Liver (tissue), 9 donors: Measurements from ENCODE around the gene NECAB2. TPM values are rescaled to one million over a fixed set of nuclear protein-coding genes. Genes with fewer than 3 reads are reported as not detected.

Source experiments
- DNase-seq: peaks from one replicate; pipeline ENCODE4 v3.0.0-alpha.2; 2017; ENCODE audit warnings: low spot score
- H3K27ac ChIP-seq, 2 donors: one replicate each; pipeline ENCODE4 v1.7.0; 2013; ENCODE audit warnings: inconsistent platforms in 2 of 2, low read length in 2 of 2, control low read depth in 1 of 2, low read depth in 1 of 2, mild to moderate bottlenecking in 1 of 2
- H3K27me3 ChIP-seq, 4 donors: one replicate each; pipeline versions ENCODE4 v1.6.1 to v1.7.0; 2013; ENCODE audit warnings: low read length in 3 of 4, inconsistent platforms in 1 of 4, mild to moderate bottlenecking in 1 of 4, moderate library complexity in 1 of 4; ENCODE audit not compliant: control insufficient read depth in 4 of 4, insufficient read depth in 4 of 4
- H3K36me3 ChIP-seq, 4 donors: one replicate each; pipeline versions ENCODE4 v1.6.1 to v1.7.0; 2013; ENCODE audit warnings: low read length in 3 of 4, mild to moderate bottlenecking in 3 of 4, low read depth in 1 of 4, moderate library complexity in 1 of 4; ENCODE audit not compliant: control insufficient read depth in 4 of 4, insufficient read depth in 3 of 4
- H3K4me1 ChIP-seq, 4 donors: one replicate each; pipeline versions ENCODE4 v1.6.1 to v1.7.0; 2013; ENCODE audit warnings: low read length in 3 of 4, mild to moderate bottlenecking in 3 of 4, moderate library complexity in 1 of 4; ENCODE audit not compliant: control insufficient read depth in 4 of 4, insufficient read depth in 4 of 4
- H3K4me3 ChIP-seq, 3 donors: one replicate each; pipeline versions ENCODE4 v1.6.1 to v1.7.0; 2013; ENCODE audit warnings: low read length in 3 of 3, control low read depth in 1 of 3, low read depth in 1 of 3, mild to moderate bottlenecking in 1 of 3
- H3K9ac ChIP-seq, 2 donors: one replicate each; pipeline ENCODE4 v1.7.0; 2013; ENCODE audit warnings: low read length in 2 of 2, mild to moderate bottlenecking in 2 of 2, moderate library complexity in 2 of 2, control low read depth in 1 of 2, low read depth in 1 of 2
- H3K9me3 ChIP-seq, 4 donors: one replicate each; pipeline versions ENCODE4 v1.6.1 to v1.7.0; 2013; ENCODE audit warnings: low read length in 3 of 4; ENCODE audit not compliant: control insufficient read depth in 4 of 4
- EGR1 ChIP-seq, 2 donors: IDR thresholded peaks; 2 replicates each; pipeline ENCODE4 v1.6.1; 2016 to 2018; ENCODE audit warnings: antibody characterized with exemption in 2 of 2, low read depth in 2 of 2
- FOXA1 ChIP-seq: IDR thresholded peaks from 2 replicates; pipeline ENCODE4 v1.6.1; 2016; ENCODE audit warnings: antibody characterized with exemption
- FOXA2 ChIP-seq: IDR thresholded peaks from 2 replicates; pipeline ENCODE4 v1.6.1; 2016; ENCODE audit warnings: antibody characterized with exemption
- GABPA ChIP-seq, 2 donors: IDR thresholded peaks in 1 of 2; conservative IDR thresholded peaks in 1 of 2; 2 replicates each; pipeline ENCODE4 v1.6.1; 2016; ENCODE audit warnings: antibody characterized with exemption in 2 of 2, mild to moderate bottlenecking in 1 of 2, moderate library complexity in 1 of 2
- HNF4A ChIP-seq, 2 donors: conservative IDR thresholded peaks; 2 replicates each; pipeline ENCODE4 v1.6.1; 2016; ENCODE audit warnings: antibody characterized with exemption in 2 of 2, mild to moderate bottlenecking in 2 of 2
- HNF4G ChIP-seq: IDR thresholded peaks from 2 replicates; pipeline ENCODE4 v1.6.1; 2016; ENCODE audit warnings: antibody characterized with exemption
- NR2F2 ChIP-seq: IDR thresholded peaks from 2 replicates; pipeline ENCODE4 v1.6.1; 2016; ENCODE audit warnings: antibody characterized with exemption
- RAD21 ChIP-seq, 2 donors: IDR thresholded peaks; 2 replicates each; pipeline ENCODE4 v1.6.1; 2016; ENCODE audit warnings: antibody characterized with exemption in 2 of 2, mild to moderate bottlenecking in 2 of 2
- RXRA ChIP-seq, 2 donors: IDR thresholded peaks; 2 replicates each; pipeline ENCODE4 v1.6.1; 2017 to 2018; ENCODE audit warnings: antibody characterized with exemption in 2 of 2, mild to moderate bottlenecking in 1 of 2
- SP1 ChIP-seq: IDR thresholded peaks from 2 replicates; pipeline ENCODE4 v1.6.1; 2018; ENCODE audit warnings: antibody characterized with exemption, mild to moderate bottlenecking
- WGBS: extraction: QIAGEN DNeasy Blood & Tissue Kit; methylation state at CpG from one replicate; pipeline ENCODE4 v1.1.7; 2013; 5-methylcytosine and 5-hydroxymethylcytosine counted together
- polyA plus RNA-seq, 2 donors: library from polyadenylated mRNA; stranded (reverse) in 1 of 2; unstranded in 1 of 2; fragments of 200-250 nt in 1 of 2; fragments of >200 nt in 1 of 2; fragmentation: Nextera tagmentation in 1 of 2; extraction: Ambion mirVana in 1 of 2; gene quantifications; one replicate each; pipeline versions ENCODE4 v1.2.1 to v1.2.3, GENCODE V29; 2013 to 2015
- total RNA-seq, 2 donors: library from RNA; depleted of rRNA; stranded (reverse); fragments of >200 nt; gene quantifications; one replicate each; pipeline ENCODE4 v1.2.3, GENCODE V29; 2014
- TF ChIP-seq, protein P1 (sequence below): IDR thresholded peaks from 2 replicates; pipeline ENCODE4 v1.6.1; 2016; ENCODE audit warnings: antibody characterized with exemption
- TF ChIP-seq, protein P2 (sequence below): IDR thresholded peaks from 2 replicates; pipeline ENCODE4 v1.6.1; 2016; ENCODE audit warnings: antibody characterized with exemption
- TF ChIP-seq, protein P3 (sequence below): IDR thresholded peaks from 2 replicates; pipeline ENCODE4 v1.6.1; 2016; ENCODE audit warnings: antibody characterized with exemption
- donor health status: healthy.
- donor health status: healthy.
- donor health status: healthy.
- donor health status: healthy.
- donor health status: healthy.

NECAB2 gene
- total and polyA plus RNA-seq, 4 donors: 2.7 to 3.8 (median 2.9) TPM; not detected in 1

DNA sequence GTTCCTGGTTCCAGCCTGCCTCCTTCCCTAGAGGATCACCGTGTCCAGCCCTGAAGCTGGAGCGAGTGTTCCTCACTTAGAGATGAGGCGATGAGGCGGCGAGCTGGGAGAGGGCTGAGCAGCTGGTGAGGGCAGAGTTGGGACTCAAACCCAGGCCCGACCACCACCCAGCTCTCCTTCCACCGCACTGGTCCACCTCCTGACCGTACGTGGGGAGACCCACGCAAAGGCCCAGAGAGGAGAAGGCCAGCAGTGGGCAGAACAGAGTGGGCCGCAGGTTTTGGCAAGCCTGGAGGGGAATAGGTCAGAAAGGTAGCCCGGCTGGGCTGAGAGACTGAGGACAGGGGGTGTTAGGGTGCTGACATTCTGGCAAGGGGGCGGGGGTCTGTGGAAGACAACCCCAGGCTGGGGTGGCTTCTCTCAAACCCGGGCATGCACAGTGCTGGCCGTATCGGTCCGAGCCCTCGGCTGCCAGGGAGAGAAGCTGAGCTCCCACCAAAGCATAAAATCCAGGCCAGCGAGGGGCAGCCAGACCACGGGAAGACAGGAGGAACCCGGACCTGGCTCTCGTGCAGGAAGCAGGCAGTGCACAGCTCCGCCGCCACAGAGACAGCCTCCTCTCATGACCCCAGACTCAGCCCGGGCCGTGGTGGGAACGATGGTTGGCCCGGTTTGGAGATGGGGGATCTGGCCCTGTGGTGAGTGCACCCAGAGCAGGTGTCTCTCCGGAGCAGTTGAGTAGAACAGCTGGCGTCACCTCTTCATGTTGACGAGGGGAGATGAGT is 44.3 kb upstream of the NECAB2 start:
- peaks cover 0 to 27% (median 15%) of the 10 kb centered on the region in 4 donors for H3K36me3 ChIP-seq
- no peak for DNase-seq
- no peak overlapping the region for H3K4me3 ChIP-seq
- H3K9me3 ChIP-seq: no peaks in the 10 kb centered on the region
- H3K4me1 ChIP-seq: peaks cover 2 to 31% (median 21%) of the 10 kb centered on the region in 4 donors
- no peak overlapping the region for H3K27ac ChIP-seq
- TF ChIP-seq SP1 (no peak), RXRA (IDR thresholded peaks at IDR 0.05) (no peak), EGR1 (IDR thresholded peaks at IDR 0.05; ENCODE audit: low read depth in 2 of 2) (no peak), HNF4G (no peak), HNF4A (conservative IDR thresholded peaks at IDR 0.05) (no peak), RAD21 (IDR thresholded peaks at IDR 0.05) (no peak), FOXA1 (no peak)
- WGBS: 91% methylated on average over 31 of the region's 31 CpGs
- H3K27me3 ChIP-seq: no peaks in the 10 kb centered on the region
- no peak overlapping the region for H3K9ac ChIP-seq

DNA sequence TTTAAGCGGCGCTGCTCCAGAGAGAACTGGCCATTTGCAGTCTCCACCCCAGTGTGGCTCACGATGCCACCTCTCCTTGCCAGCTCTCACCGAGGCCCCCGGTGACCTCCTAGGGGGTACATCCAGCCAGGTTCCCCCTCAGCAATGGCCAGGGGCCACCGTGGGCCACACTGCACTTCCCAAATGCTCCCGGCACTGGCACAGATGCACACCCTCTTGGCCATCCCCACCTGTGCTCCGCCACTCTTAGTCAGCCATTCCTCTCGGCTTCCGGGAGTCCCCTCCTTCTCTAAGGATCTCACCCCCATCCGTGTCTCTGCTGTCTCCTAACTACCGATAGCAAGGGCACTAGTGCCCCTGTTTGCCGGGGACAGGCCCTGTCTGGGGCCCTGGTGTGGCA is 43.4 kb upstream of the NECAB2 start:
- Histone ChIP-seq H3K4me3 (no peak overlapping the region), H3K9me3 (no peaks in the 10 kb centered on the region), H3K27me3 (no peaks in the 10 kb centered on the region), H3K36me3 (peaks cover 0 to 18% (median 5%) of the 10 kb centered on the region in 4 donors), H3K4me1 (peaks cover 2 to 31% (median 21%) of the 10 kb centered on the region in 4 donors), H3K9ac (no peak overlapping the region), H3K27ac (no peak overlapping the region)
- TF ChIP-seq GABPA (IDR thresholded peaks at IDR 0.05 in 1 of 2, conservative IDR thresholded peaks at IDR 0.05 in 1 of 2) (no peak), HNF4A (conservative IDR thresholded peaks at IDR 0.05) (no peak), EGR1 (IDR thresholded peaks at IDR 0.05; ENCODE audit: low read depth in 2 of 2) (no peak)
- TF ChIP-seq, protein P1, sequence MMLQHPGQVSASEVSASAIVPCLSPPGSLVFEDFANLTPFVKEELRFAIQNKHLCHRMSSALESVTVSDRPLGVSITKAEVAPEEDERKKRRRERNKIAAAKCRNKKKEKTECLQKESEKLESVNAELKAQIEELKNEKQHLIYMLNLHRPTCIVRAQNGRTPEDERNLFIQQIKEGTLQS: no peak
- TF ChIP-seq, protein P2, sequence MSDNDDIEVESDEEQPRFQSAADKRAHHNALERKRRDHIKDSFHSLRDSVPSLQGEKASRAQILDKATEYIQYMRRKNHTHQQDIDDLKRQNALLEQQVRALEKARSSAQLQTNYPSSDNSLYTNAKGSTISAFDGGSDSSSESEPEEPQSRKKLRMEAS: no peak
- 88% methylated on average over 13 of the region's 13 CpGs for WGBS
- DNase-seq: no peak

DNA sequence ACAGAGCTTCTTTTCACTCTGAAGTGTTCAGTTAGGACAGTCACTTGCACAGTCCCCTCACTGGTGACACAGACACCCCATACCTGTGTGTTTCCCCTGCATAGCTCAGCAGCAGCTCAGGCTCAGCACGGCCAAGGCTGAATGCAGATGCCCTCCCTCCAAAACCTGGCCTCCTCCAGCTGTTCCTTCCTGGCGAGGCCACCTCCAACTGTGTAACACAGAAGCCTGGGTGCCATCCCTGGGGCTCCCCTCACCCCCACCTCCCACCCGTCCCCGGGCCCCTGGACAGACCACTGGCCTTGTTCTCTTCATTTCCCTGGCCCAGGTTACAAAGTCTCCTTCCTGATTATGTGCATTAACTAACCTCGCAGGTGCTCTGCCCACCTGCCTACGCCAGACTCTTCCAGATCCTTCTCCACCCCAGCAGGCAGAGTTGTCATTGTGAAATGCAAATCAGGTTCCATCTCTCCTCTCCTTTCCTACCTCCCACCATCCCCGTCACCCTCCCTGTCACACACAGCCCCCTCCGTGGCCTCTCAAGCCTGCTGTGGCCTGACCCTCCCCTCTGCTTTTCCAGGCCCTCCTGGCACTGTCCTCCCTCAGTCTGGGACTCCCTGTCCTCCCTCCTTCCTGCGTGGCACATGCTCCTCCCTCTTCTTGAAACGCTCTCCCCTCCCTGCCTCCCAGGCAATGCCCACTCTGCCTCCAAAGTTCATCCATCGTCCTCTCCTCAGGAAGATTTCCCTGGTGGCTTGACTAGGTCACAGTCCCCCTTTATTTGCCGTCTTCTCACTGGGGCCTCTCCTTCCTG is 42.7 kb upstream of the NECAB2 start:
- TF ChIP-seq, protein P1: no peak
- no peak for TF ChIP-seq FOXA2
- no peak for TF ChIP-seq RXRA (IDR thresholded peaks at IDR 0.05)
- no peak for TF ChIP-seq HNF4G
- TF ChIP-seq, protein P3, sequence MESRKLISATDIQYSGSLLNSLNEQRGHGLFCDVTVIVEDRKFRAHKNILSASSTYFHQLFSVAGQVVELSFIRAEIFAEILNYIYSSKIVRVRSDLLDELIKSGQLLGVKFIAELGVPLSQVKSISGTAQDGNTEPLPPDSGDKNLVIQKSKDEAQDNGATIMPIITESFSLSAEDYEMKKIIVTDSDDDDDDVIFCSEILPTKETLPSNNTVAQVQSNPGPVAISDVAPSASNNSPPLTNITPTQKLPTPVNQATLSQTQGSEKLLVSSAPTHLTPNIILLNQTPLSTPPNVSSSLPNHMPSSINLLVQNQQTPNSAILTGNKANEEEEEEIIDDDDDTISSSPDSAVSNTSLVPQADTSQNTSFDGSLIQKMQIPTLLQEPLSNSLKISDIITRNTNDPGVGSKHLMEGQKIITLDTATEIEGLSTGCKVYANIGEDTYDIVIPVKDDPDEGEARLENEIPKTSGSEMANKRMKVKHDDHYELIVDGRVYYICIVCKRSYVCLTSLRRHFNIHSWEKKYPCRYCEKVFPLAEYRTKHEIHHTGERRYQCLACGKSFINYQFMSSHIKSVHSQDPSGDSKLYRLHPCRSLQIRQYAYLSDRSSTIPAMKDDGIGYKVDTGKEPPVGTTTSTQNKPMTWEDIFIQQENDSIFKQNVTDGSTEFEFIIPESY: no peak
- no peak for TF ChIP-seq NR2F2
- Histone ChIP-seq H3K27ac (no peak overlapping the region), H3K27me3 (no peaks in the 10 kb centered on the region), H3K4me3 (no peak overlapping the region), H3K4me1 (peaks cover 2 to 31% (median 21%) of the 10 kb centered on the region in 4 donors), H3K9ac (no peak overlapping the region), H3K36me3 (peaks cover 0 to 13% (median 2%) of the 10 kb centered on the region in 4 donors), H3K9me3 (no peaks in the 10 kb centered on the region)
- 84% methylated on average over 12 of the region's 12 CpGs for WGBS
- DNase-seq: no peak
